Hematopoietic multipotent progenitor cell treated with erythropoietin and hydrocortisone succinate and interleukin-3 and kit ligand, for 17 days (in vitro differentiated cells): ENCODE results near the gene ZNF541.

Experiments
- DNase-seq: peaks from one replicate; pipeline ENCODE4 v3.0.0-alpha.2; 2015; ENCODE audit warnings: low spot score

Gene ZNF541

DNA sequence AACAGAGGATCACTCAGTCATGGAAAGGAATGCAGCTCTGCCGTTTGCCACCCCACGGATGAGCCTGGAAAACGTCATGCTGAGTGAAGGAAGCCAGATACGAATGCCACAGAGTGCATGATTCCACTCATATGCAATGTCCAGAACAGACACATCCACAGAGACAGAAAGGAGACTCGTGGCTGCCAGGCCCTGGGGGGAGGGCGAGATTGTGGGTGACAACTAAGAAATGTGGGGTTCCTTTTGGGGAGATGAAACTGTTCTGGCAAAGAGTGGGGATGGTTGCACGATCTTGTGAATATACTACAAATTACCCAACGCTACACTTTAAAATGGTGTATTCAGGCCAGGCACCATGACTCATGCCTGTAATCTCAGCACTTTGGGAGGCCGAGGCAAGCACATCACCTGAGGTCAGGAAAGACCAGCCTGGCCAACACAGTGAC lies 30.9 kb downstream of the ZNF541 start:
- DNase-seq = no peak

GRCh38 chr19:47541518-47541917 lies 31.4 kb downstream of the ZNF541 start:
- DNase-seq = no peak

DNA sequence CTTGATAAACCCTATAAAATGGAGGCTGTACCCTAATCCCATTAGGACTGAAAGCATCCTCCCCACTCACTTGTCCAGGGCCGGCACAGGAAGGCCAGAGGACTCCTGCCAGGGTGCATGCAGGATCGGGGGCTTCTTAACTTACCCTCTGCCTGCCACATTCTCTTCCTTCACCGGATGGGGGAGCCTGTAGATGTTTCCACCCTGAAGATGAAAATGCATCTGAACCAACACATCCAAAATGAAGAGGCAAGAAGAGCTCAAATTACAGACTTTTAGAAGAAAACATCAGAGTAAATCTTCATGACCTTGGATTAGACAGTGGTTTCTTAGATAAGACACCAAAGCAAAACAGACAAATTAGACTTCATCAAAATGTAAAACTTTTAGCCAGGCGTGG lies 32.2 kb downstream of the ZNF541 start:
- DNase-seq = no peak

GRCh38 chr19:47539747-47540311 lies 33.1 kb downstream of the ZNF541 start:
- no peak for DNase-seq

- no peak for DNase-seq
Measured at GRCh38 chr19:47538812-47539211, 34.1 kb downstream of the ZNF541 start.

DNA sequence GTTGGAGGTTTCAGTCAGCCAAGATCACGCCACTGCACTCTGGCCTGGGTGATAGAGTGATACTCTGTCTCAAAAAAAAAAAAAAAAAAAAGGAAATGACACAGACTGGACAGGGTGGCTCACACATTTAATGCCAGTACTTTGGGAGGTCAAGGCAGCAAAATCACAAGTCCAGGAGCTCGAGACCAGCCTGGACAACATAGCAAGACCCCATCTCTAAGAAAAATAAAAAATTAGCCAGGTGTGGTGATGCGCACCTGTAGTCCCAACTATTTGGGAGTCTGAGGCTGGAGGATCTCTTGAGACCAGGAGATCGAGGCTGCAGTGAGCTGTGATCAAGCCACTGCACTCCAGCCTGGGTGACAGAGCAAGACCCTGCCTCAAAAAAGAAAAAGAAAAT lies 35.5 kb downstream of the ZNF541 start:
- DNase-seq = no peak

DNA sequence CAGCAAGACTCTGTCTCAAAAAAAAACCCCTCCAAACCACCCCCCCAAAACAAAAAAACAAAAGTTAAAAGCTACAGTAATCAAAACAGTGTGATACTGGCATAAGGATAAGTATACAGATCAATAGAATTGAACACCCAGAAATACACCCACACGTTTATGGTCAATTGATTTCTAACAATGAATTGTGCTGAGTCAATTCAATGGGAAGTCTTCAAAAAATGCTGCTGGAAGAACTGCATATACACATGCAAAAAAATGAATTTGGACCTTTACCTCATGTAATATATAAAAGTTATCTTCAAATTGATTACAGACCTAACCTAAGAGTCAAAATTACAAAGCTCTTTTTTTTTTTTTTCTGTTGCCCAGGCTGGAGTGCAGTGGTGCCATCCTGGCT lies 38.3 kb downstream of the ZNF541 start:
- no peak for DNase-seq

- DNase-seq = no peak
Measured at GRCh38 chr19:47531640-47532387, 41.1 kb downstream of the ZNF541 start.

- DNase-seq = no peak
Measured at GRCh38 chr19:47529018-47529742, 43.8 kb downstream of the ZNF541 start.

GRCh38 chr19:47526798-47527197 lies 46.1 kb downstream of the ZNF541 start:
- DNase-seq = no peak

DNA sequence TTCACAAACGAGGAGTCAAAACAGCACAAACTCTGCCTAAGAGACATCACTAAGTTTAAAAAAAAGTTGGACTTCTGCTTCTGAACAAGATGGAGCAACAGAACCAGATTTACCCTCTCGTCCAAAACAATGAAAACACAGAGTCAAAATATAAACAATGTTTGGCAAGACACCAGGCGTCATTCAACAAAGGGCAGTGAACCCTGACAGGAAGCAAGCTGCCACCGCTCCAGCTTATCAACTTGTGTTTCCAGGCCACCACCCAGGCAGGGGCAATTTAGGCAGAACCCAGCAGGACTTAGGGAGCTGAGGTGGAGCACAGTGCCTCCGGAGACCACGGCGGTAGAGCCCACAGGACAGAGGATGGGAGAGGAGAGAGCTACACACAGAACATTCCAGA lies 49.5 kb downstream of the ZNF541 start:
- no peak for DNase-seq
